Activated CD8-positive, alpha-beta memory T cell treated with anti-CD3 and anti-CD28 coated beads, Interleukin-2, amount 10 ng/mL, durations not matched to agents 7 days and 5 days (primary cell): ENCODE data around the gene MPND. TPM values are rescaled to one million over a fixed set of nuclear protein-coding genes. Genes with fewer than 3 reads are reported as not detected.
"Not testable (repeated sequence)": the region's sequence is repeated elsewhere in the genome, so short reads cannot be mapped to it uniquely, and the experiment has no call there.

Source experiments
- ATAC-seq: fragments of 150-1000 bp; cut with Tn5 transposase; one replicate; pipeline ENCODE4 v1.10.0; 2021; ENCODE audit warnings: moderate library complexity
- CTCF ChIA-PET: fragments of 350-600 bp; sonication (Branson Sonifier 250); formaldehyde crosslinking; loops from one replicate; lab custom pipeline; 2021; ENCODE audit warnings: antibody characterized with exemption; lab: Charles Lee
- DNase-seq: peaks from one replicate; pipeline ENCODE4 v3.0.0-alpha.2; 2020
- H3K27ac Mint-ChIP-seq: one replicate; pipeline ENCODE4 v1.8.0; 2021; ENCODE audit warnings: mild to moderate bottlenecking, mixed read lengths
- H3K27me3 Mint-ChIP-seq: one replicate; pipeline ENCODE4 v1.8.0; 2021; ENCODE audit warnings: mixed read lengths
- H3K36me3 Mint-ChIP-seq: one replicate; pipeline ENCODE4 v1.8.0; 2021; ENCODE audit warnings: mild to moderate bottlenecking, mixed read lengths
- H3K4me1 Mint-ChIP-seq: one replicate; pipeline ENCODE4 v1.8.0; 2021; ENCODE audit warnings: mixed read lengths
- H3K4me3 Mint-ChIP-seq: one replicate; pipeline ENCODE4 v1.8.0; 2021; ENCODE audit warnings: mild to moderate bottlenecking, moderate library complexity, mixed read lengths
- H3K9me3 Mint-ChIP-seq: one replicate; pipeline ENCODE4 v1.8.0; 2022; ENCODE audit warnings: low read depth, mixed read lengths
- total RNA-seq, 2 experiments: library from RNA; stranded (reverse); gene quantifications; one replicate each; pipeline ENCODE4 v1.2.3, GENCODE V29; 2021

MPND gene
- total RNA-seq, 2 experiments from 2014 or later, result 24.1 to 25.4 TPM

DNA sequence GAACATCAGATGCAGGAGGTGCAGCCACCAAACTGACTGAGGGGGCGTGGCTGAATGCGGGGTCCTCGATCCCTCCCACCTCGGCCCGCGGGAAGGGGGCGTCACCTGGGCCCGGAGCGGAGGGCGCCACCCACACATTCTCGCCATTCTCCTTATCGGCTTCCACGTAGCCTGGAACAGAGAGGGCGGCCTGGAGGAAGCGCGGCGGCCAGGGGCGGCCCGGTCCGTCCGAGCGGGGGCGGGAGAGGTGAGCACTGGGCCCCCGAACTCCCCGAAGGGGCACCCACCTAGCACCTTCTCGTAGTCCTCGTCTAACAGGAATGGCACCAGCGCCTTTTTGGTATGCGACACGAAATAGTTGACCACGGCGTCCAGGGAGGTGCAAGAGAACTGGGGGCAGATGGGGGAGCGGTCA lies 16.5 kb upstream of the MPND start:
- H3K27me3 Mint-ChIP-seq, result peaks cover 8% of the 10 kb centered on the region
- CTCF ChIA-PET, result no interaction called here

DNA sequence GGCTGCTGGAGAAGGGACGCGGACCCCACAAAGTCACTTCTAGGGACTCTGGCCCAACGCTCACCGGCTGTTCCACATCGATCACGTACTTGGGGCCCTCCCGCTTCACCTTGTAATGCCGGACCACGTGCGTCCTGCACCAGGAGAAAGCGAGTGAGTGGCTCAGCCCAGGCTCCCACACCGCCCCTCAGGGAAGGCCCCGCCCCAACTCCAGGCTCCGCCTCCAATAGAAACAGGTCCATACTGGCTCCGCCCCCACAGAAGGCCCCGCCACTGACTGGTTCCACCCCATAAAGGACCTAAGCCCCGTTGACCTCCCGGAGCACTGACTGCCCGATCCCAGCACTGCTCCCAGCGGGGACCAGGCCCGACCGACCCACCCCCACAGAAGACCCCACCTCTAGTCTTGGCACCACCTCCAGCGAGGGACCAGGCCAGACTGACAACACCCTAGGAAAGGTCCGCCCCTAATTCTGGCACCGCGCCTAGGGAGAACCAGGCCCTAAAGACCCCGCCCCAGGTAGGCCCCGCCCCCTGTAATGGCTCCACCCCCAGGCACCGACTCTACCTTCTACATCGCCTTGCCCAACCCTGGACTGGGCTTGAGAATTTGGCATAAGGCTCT lies 16.0 kb upstream of the MPND start:
- H3K36me3 Mint-ChIP-seq, result peaks cover 2% of the 10 kb centered on the region
- CTCF ChIA-PET, result interaction anchor here (0.9 to 1.3 kb wide), 4 partner anchors 16 to 75 kb away, joined by 3 to 6 read pairs (median 4); partner anchors contain the start of genes CHAF1A and MPND
- peak overlapping the region; percentile 85 for H3K4me3 Mint-ChIP-seq
- H3K27me3 Mint-ChIP-seq, result peaks cover 8% of the 10 kb centered on the region
- H3K27ac Mint-ChIP-seq, result peak overlapping the region; percentile 74
- ATAC-seq, result peak; percentile 48
- peaks cover 28% of the 10 kb centered on the region for H3K4me1 Mint-ChIP-seq
- no peaks in the 10 kb centered on the region for H3K9me3 Mint-ChIP-seq
- peak; percentile 89 for DNase-seq

More for the DNA sequence above, 16.5 kb upstream of the MPND start:
- Mint-ChIP-seq H3K4me3 (peak overlapping the region; percentile 85), H3K36me3 (peaks cover 2% of the 10 kb centered on the region), H3K9me3 (no peaks in the 10 kb centered on the region), H3K27ac (no peak overlapping the region), H3K4me1 (peaks cover 28% of the 10 kb centered on the region)
- ATAC-seq, result no peak
- peak; percentile 48 for DNase-seq

DNA sequence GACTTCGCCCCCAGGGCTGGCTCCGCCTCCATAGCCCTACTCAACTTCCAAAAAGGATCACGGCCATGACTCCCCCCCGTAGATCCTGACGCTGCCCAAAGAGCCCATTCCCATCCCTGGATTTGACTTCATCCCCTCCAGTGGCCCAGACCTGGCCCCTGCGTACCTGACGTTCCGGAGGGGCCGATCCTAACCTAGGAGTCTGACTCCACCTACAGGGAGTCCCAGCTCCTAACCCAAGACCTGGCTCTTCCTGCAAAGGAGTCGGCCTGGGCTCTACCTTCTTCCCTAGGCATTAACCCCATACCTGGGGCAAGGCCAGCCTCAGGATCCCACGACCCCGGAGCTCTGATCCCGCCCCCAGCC lies 15.5 kb upstream of the MPND start:
- Mint-ChIP-seq H3K4me1 (peaks cover 28% of the 10 kb centered on the region), H3K27me3 (peaks cover 8% of the 10 kb centered on the region), H3K27ac (peak overlapping the region; percentile 74), H3K4me3 (peak overlapping the region; percentile 85), H3K36me3 (peaks cover 2% of the 10 kb centered on the region), H3K9me3 (no peaks in the 10 kb centered on the region)
- DNase-seq, result no peak
- CTCF ChIA-PET, result interaction anchor here (0.9 to 1.3 kb wide), 4 partner anchors 15 to 74 kb away, joined by 3 to 6 read pairs (median 4); partner anchors contain the start of genes CHAF1A and MPND
- ATAC-seq, result peak; percentile 13

DNA sequence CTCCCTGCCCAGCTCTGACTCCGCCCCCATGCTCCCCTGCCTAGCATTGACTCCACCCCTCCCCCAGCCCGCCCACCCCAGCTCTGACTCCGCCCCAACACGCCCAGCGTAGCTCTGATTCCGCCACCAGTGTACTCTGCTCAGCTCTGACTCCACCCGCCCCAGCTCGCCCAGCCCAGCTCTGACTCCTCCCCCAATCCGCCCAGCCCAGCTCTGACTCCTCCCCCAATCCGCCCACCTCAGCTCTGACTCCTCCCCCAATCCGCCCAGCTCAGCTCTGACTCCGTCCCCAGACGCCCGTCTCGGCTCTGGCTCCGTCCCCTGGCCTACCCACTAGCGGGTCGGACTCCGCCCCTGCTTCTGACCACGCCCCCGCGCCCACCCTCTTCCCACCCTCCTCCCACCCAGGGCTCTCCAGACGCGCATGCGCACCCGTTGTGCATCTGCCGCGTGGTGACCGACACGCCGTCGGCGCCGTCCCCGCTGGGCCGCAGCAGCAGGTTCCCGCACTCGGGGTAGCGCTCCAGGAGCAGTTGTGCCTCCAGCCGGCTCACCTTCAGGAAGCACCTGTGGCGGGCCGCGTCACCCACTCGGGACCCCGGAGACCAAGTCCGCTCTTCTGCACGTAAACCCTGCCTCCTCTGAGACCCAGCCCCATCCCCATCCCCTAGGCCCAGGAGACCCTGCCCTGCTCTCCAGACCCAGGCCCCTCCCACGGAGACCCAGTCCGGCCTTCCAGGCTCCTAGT lies 14.9 kb upstream of the MPND start:
- ATAC-seq, result peak; percentile 85
- Mint-ChIP-seq H3K27ac (peak overlapping the region; percentile 87), H3K36me3 (peaks cover 2% of the 10 kb centered on the region), H3K4me1 (peaks cover 28% of the 10 kb centered on the region), H3K27me3 (peaks cover 8% of the 10 kb centered on the region), H3K9me3 (no peaks in the 10 kb centered on the region), H3K4me3 (peak overlapping the region; percentile 85)
- peak; percentile 98 for DNase-seq
- CTCF ChIA-PET, result interaction anchor here (0.9 to 1.3 kb wide), 4 partner anchors 15 to 74 kb away, joined by 3 to 6 read pairs (median 4); partner anchors contain the start of genes CHAF1A and MPND

DNA sequence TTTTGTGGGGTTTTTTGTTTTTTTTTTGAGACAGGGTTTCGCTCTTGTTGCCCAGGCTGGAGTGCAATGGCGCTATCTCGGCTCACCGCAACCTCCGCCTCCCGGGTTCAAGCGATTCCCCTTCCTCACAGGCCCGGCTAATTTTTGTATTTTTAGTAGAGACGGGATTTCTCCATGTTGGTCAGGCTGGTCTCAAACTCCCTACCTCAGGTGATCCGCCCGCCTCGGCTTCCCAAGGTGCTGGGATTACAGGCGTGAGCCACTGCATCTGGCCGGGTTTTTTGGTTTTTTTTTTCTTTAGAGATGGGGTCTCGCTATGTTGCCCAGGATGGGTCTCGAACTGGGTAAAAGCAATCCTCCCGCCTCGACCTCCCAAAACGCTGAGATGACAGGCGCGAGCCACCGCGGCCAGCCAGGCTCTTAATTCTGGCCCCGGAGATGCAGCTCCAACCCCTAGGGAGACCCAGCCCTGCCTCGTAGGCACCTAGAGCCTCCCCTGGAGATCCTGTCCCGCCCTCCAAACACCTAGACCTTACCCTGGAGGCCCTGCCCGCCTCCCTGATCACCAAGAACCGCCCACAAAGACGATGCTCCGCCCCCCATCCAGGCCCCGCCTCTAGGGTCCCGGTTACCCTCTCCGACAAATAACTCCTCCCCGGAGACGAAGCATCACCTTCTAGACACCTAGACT lies 14.2 kb upstream of the MPND start:
- ATAC-seq, CTCF ChIA-PET: not testable (repeated sequence)
- DNase-seq, result peak; percentile 55

DNA sequence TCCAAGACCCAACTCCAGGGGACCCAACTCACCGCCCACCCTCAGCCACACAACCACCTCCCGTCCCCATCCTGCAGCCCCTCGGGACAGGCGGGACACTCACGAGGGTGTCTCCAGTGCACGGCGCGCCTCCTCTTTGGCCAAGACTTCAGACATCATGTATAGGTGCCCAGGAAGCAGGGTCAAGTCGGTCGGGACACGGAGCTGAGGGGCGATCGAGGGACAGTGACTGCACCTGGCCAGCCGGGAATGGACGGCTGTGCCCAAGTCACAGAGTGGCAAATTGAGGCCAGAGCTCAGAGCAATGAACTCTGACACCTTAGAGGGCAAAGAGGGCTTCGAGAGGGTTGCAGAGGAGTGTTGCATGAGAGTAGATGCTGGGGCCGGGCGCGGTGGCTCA lies 13.5 kb upstream of the MPND start:
- no peak overlapping the region for H3K27ac Mint-ChIP-seq
- no peak for DNase-seq
- CTCF ChIA-PET, result no interaction called here

More for the DNA sequence above, 14.2 kb upstream of the MPND start:
- peak overlapping the region; percentile 85 for H3K4me3 Mint-ChIP-seq
- H3K4me1 Mint-ChIP-seq, result peaks cover 28% of the 10 kb centered on the region
- H3K9me3 Mint-ChIP-seq, H3K27me3 Mint-ChIP-seq, H3K36me3 Mint-ChIP-seq: not testable (repeated sequence)
- peak overlapping the region; percentile 87 for H3K27ac Mint-ChIP-seq

DNA sequence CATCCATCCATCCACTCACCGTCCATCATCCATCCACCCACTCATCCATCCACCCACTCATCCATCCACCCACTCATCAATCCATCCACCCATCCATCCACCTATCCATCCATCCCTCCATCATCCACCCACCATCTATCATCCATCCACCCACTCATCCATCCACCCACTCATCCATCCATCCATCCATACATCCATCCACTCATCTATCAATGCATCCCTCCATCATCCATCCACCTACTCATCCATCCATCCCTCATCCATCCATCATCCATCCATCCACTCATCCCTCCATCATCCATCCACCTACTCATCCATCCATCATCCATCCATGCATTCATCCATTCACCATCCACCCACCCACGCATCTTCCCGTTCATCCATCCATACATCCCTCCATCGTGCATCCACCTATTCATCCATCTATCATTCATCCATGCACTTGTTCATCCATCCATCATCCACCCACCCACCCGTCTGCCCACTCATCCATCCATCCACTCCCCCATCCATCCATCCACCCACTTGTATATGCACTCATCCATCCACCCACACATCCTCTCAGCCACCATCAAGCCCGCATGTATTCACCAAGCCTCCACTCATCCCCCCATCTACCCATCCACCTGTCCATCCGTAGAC lies 8.3 kb upstream of the MPND start:
- Mint-ChIP-seq H3K4me3 (no peak overlapping the region), H3K4me1 (peaks cover 15% of the 10 kb centered on the region), H3K27me3 (no peaks in the 10 kb centered on the region), H3K27ac (no peak overlapping the region), H3K36me3 (peaks cover 3% of the 10 kb centered on the region), H3K9me3 (peaks cover 3% of the 10 kb centered on the region)
- ATAC-seq (no peak), DNase-seq (no peak)
- CTCF ChIA-PET, result interaction anchor here (1.0 kb wide), 1 partner anchor 17 kb away, joined by 3 read pairs; no protein-coding TSS in a partner anchor

More for the DNA sequence above, 13.5 kb upstream of the MPND start:
- Mint-ChIP-seq H3K27me3 (peaks cover 8% of the 10 kb centered on the region), H3K9me3 (no peaks in the 10 kb centered on the region), H3K4me3 (no peak overlapping the region), H3K36me3 (peaks cover 2% of the 10 kb centered on the region), H3K4me1 (peaks cover 28% of the 10 kb centered on the region)
- no peak for ATAC-seq

DNA sequence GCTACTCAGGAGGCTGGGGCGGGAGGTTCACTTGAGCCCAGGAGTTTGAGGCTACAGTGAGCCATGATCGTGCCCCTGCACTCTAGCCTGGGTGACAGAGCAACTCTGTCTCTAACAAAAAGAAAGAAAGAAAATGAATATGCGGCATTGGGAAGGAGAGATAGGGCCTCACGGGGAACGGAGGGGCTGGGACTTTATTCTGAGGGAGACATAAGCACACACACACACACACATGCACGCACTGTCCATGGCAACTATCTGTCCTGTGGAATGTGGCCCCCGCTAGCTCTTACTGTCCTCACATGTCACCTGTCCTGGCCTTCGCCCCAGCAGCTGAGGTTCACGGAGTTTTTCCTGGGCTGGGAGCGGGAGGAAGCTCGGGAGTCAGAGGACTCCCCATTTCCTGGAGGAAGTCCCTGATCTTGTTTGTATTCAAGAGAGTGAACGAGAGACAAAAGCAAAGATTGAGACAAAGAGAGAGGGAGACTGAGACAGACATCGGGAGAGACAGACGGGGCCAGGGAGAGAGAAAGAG lies 5.4 kb upstream of the MPND start:
- Mint-ChIP-seq H3K9me3 (peaks cover 3% of the 10 kb centered on the region), H3K36me3 (peaks cover 3% of the 10 kb centered on the region), H3K4me3 (peak overlapping the region; percentile 87), H3K4me1 (peaks cover 23% of the 10 kb centered on the region), H3K27ac (peak overlapping the region; percentile 83), H3K27me3 (no peaks in the 10 kb centered on the region)
- CTCF ChIA-PET, result interaction anchor here (0.6 to 2.7 kb wide), 4 partner anchors 15 to 473 kb away, joined by 3 to 15 read pairs (median 6); partner anchors contain the start of gene FSD1
- DNase-seq, result no peak
- no peak for ATAC-seq

DNA sequence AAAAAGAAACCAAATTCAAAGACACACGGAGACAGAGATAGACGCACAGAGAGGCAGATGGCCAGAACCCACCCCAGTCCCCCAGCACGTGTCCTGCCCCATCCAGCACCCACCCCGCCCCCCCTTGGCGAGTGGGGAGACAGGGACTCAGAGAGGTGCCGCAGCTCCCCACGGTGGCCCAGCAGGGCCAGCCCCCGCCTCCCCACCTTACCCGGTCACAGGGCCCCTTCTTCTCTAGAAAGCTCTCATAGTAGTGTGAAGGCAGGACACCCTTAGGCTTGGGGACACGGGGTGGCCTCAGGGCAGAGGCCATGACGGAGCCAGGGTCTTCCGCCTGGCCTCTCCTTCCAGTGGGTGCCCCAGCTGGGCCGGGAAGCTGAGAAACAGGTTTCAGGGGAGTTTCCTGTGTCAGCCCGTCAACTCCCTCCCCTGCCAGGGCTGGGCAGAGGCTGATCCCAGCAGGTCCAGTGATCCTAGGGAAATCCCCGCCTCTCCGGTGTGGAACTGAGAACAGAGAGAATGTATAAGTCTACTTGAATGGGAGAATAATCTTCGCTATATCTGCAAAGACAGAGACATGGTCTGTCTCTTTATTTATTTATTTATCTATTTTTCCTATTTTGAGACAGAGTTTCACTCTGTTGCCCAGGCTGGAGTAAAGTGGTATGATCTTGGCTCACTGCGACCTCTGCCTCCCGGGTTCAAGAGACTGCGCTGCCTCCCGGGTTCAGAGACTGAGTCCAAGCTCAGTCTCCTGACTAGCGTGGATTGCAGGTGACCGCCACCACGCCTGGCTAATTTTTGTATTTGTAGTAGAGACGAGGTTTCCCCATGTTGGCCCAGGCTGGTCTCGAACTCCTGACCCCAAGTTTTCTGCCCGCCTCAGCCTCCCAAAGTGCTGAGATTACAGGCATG lies 4.7 kb upstream of the MPND start, which contains the start of gene STAP2:
TSS of gene STAP2 (minus strand) at position 387 of the 915 bp plus-strand sequence. CDS start at position 313, 74 bp downstream.
- H3K27me3 Mint-ChIP-seq, result no peaks in the 10 kb centered on the region
- peaks cover 3% of the 10 kb centered on the region for H3K36me3 Mint-ChIP-seq
- H3K4me1 Mint-ChIP-seq, result peaks cover 23% of the 10 kb centered on the region
- CTCF ChIA-PET, result interaction anchor here (0.6 to 2.7 kb wide), 6 partner anchors 8 to 71 kb away, joined by 3 to 15 read pairs (median 6); partner anchors contain the start of gene FSD1
- H3K9me3 Mint-ChIP-seq, result peaks cover 3% of the 10 kb centered on the region
- no peak for ATAC-seq
- H3K4me3 Mint-ChIP-seq, result peak within 1 kb of the TSS; percentile 87
- no peak for DNase-seq
- H3K27ac Mint-ChIP-seq, result peak within 1 kb of the TSS; percentile 83

DNA sequence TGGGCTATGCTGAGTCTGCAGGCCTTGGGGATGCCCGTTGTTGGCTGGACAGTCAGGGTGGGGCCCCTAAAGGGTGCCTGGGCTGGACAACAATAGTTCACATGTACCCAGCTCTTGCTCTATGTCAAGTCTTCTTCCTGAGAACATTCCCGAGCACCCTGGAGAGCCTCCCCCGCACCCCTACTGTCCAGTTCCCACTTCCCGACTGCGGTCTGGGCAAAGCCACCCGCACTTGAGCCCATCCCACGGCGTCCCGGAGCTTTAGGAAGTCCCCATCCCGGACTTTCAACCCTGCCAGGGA lies 1.1 kb upstream of the MPND start:
- H3K36me3 Mint-ChIP-seq, result peaks cover 11% of the 10 kb centered on the region
- no peaks in the 10 kb centered on the region for H3K9me3 Mint-ChIP-seq
- ATAC-seq (no peak), DNase-seq (no peak)
- peaks cover 32% of the 10 kb centered on the region for H3K4me1 Mint-ChIP-seq
- peak overlapping the region; percentile 92 for H3K27ac Mint-ChIP-seq
- H3K27me3 Mint-ChIP-seq, result no peaks in the 10 kb centered on the region
- H3K4me3 Mint-ChIP-seq, result peak overlapping the region; percentile 85
- CTCF ChIA-PET, result interaction anchor here (0.8 to 3.7 kb wide), 17 partner anchors 8 to 233 kb away, joined by 3 to 53 read pairs (median 6); partner anchors contain the start of genes CHAF1A, SH3GL1, TMIGD2 and YJU2

DNA sequence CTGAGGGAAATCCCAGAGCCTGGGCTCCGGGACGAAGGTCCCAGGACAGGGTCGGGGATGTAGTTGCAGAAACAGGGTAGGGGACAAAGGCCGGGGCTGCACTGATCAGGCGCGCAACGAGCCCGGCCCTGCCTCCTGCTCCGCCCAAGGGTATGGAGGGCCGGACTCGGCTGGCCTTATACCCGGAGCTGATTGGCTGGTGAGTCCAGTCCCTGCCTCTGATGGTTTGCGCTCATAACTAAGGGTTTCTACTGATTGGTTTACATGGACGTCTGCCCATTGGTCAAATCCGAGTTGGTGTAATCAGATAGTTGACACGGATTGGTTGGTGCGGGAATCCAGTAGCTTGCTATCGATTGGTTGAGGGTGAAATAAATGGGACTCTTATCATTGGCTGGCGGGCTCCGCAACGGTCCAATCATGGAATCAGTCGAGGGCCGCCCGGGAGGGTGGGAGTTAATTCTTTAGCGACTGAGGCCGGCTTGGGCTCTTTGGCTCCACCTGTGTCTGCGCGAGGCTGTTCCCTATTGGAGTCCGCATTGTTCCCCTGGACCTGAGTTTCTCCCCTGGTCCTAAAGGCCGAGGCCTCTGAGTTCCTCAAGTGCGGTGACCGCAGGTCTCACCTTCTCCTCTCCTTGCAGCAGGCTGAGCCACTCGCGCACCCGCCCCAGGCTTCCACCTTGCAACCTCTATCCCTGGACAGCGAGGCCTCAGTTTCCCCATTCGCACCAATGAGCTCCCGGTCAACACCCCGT lies 570 bp upstream of the MPND start:
- Mint-ChIP-seq H3K4me1 (peaks cover 32% of the 10 kb centered on the region), H3K9me3 (no peaks in the 10 kb centered on the region), H3K4me3 (peak overlapping the region; percentile 85), H3K36me3 (peaks cover 11% of the 10 kb centered on the region), H3K27me3 (no peaks in the 10 kb centered on the region), H3K27ac (peak overlapping the region; percentile 92)
- CTCF ChIA-PET, result interaction anchor here (0.8 to 3.7 kb wide), 27 partner anchors 9 to 355 kb away, joined by 3 to 53 read pairs (median 4); partner anchors contain the start of genes CHAF1A, SH3GL1, TMIGD2 and YJU2
- DNase-seq (peak; percentile 97), ATAC-seq (peak; percentile 89)
